ENCODE results near the gene ZBTB7A. TPM values are rescaled to one million over a fixed set of nuclear protein-coding genes. Genes with fewer than 3 reads are reported as not detected.

ZBTB7A gene
- total RNA-seq, 1 experiment from 2014 or later = 27.9 TPM

DNA sequence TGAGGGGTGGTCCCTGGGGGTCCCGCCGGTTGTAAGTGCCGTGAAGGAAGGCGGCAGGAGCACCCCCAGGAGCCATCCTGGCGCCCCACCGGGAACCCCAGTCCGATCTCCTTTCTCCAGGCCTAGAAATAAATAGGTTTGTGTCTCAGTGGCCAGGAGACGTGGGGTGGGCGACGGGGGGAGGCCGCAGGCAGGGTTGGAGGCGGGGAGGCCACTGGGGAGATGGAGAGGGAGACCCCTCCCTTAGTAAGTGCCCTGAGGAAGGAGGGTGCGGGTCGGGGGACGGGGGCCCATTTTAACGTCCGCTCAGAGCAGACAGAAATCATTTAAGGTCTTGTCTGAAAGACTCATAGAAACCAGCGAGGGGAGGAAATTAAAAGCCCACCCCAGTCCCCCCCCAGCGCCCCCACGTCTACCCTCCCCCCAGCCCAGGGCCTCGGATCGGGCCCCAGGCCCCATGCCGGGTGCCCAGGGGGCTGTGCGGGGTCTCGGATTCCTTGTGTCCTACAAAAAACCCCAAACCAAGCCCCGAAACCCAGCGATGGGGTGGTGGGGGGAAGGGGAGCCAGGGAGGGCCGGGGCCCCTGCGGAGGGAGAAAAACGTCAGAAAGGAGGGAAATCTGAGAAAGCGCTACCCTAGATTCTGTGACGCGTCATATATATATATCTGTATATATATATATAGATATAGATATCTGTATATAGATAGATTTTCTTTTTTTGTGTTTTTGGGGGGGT is 19.6 kb downstream of the ZBTB7A start:
- DNase-seq (ENCODE audit: low spot score) = no peak
- no peaks in the 10 kb centered on the region for H3K9me3 Mint-ChIP-seq
- peaks cover 20% of the 10 kb centered on the region for H3K36me3 Mint-ChIP-seq
- peaks cover 9% of the 10 kb centered on the region; the same call in 1 of the 2 replicates for H3K4me1 Mint-ChIP-seq
- TF ChIP-seq GABPB1 (CRISPR knock-in tag; IDR thresholded peaks at IDR 0.05) (no peak), NR2C2 (CRISPR knock-in tag; IDR thresholded peaks at IDR 0.05) (no peak), GTF2I (CRISPR knock-in tag; conservative IDR thresholded peaks at IDR 0.05) (no peak), ZNF263 (CRISPR knock-in tag; IDR thresholded peaks at IDR 0.05; ENCODE audit: low read depth) (no peak), EMX1 (CRISPR knock-in tag; IDR thresholded peaks at IDR 0.05) (no peak), SOX15 (CRISPR knock-in tag; IDR thresholded peaks at IDR 0.05) (no peak)
- TF ChIP-seq, protein P1, sequence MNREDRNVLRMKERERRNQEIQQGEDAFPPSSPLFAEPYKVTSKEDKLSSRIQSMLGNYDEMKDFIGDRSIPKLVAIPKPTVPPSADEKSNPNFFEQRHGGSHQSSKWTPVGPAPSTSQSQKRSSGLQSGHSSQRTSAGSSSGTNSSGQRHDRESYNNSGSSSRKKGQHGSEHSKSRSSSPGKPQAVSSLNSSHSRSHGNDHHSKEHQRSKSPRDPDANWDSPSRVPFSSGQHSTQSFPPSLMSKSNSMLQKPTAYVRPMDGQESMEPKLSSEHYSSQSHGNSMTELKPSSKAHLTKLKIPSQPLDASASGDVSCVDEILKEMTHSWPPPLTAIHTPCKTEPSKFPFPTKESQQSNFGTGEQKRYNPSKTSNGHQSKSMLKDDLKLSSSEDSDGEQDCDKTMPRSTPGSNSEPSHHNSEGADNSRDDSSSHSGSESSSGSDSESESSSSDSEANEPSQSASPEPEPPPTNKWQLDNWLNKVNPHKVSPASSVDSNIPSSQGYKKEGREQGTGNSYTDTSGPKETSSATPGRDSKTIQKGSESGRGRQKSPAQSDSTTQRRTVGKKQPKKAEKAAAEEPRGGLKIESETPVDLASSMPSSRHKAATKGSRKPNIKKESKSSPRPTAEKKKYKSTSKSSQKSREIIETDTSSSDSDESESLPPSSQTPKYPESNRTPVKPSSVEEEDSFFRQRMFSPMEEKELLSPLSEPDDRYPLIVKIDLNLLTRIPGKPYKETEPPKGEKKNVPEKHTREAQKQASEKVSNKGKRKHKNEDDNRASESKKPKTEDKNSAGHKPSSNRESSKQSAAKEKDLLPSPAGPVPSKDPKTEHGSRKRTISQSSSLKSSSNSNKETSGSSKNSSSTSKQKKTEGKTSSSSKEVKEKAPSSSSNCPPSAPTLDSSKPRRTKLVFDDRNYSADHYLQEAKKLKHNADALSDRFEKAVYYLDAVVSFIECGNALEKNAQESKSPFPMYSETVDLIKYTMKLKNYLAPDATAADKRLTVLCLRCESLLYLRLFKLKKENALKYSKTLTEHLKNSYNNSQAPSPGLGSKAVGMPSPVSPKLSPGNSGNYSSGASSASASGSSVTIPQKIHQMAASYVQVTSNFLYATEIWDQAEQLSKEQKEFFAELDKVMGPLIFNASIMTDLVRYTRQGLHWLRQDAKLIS (CRISPR knock-in tag; IDR thresholded peaks at IDR 0.05; ENCODE audit: borderline replicate concordance) = no peak
- TF ChIP-seq, protein P2, sequence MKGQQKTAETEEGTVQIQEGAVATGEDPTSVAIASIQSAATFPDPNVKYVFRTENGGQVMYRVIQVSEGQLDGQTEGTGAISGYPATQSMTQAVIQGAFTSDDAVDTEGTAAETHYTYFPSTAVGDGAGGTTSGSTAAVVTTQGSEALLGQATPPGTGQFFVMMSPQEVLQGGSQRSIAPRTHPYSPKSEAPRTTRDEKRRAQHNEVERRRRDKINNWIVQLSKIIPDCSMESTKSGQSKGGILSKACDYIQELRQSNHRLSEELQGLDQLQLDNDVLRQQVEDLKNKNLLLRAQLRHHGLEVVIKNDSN (CRISPR knock-in tag; IDR thresholded peaks at IDR 0.05) = no peak
- TF ChIP-seq, protein P3, sequence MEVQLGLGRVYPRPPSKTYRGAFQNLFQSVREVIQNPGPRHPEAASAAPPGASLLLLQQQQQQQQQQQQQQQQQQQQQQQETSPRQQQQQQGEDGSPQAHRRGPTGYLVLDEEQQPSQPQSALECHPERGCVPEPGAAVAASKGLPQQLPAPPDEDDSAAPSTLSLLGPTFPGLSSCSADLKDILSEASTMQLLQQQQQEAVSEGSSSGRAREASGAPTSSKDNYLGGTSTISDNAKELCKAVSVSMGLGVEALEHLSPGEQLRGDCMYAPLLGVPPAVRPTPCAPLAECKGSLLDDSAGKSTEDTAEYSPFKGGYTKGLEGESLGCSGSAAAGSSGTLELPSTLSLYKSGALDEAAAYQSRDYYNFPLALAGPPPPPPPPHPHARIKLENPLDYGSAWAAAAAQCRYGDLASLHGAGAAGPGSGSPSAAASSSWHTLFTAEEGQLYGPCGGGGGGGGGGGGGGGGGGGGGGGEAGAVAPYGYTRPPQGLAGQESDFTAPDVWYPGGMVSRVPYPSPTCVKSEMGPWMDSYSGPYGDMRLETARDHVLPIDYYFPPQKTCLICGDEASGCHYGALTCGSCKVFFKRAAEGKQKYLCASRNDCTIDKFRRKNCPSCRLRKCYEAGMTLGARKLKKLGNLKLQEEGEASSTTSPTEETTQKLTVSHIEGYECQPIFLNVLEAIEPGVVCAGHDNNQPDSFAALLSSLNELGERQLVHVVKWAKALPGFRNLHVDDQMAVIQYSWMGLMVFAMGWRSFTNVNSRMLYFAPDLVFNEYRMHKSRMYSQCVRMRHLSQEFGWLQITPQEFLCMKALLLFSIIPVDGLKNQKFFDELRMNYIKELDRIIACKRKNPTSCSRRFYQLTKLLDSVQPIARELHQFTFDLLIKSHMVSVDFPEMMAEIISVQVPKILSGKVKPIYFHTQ (CRISPR knock-in tag; IDR thresholded peaks at IDR 0.05) = no peak
- no peak overlapping the region for H3K27ac Mint-ChIP-seq
- H3K4me3 Mint-ChIP-seq = no peak overlapping the region
- H3K27me3 Mint-ChIP-seq (ENCODE audit: low read depth) = no peaks in the 10 kb centered on the region
- no peak for ATAC-seq
- POLR2A ChIA-PET = no interaction called here
- CTCF ChIA-PET = no interaction called here

DNA sequence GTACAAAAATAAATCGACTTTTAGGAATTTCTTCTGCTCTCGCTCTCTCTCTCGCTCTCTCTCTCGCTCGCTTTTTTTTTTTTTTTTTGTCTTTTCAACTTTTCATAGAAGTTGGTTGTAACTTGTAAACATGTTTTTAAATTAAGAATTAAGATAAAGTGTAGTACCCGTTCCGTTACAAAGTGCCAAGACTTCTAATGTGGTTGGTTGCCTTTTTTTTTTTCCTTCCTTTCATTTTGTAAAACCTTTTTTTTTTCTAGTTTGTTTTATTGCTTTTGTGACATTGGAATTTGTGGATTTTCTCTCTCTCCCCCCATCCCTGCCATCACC is 20.4 kb downstream of the ZBTB7A start:
- ATAC-seq = no peak
- ChIA-PET CTCF (no interaction called here), POLR2A (no interaction called here)
- no peak overlapping the region for H3K4me3 Mint-ChIP-seq
- peaks cover 18% of the 10 kb centered on the region for H3K36me3 Mint-ChIP-seq
- H3K9me3 Mint-ChIP-seq = no peaks in the 10 kb centered on the region
- TF ChIP-seq ZBTB21 (CRISPR knock-in tag; IDR thresholded peaks at IDR 0.05; ENCODE audit: borderline replicate concordance) (no peak), NR2C2 (CRISPR knock-in tag; IDR thresholded peaks at IDR 0.05) (no peak), NFYB (CRISPR knock-in tag; conservative IDR thresholded peaks at IDR 0.05; ENCODE audit: low read depth) (no peak)
- TF ChIP-seq, protein P4, sequence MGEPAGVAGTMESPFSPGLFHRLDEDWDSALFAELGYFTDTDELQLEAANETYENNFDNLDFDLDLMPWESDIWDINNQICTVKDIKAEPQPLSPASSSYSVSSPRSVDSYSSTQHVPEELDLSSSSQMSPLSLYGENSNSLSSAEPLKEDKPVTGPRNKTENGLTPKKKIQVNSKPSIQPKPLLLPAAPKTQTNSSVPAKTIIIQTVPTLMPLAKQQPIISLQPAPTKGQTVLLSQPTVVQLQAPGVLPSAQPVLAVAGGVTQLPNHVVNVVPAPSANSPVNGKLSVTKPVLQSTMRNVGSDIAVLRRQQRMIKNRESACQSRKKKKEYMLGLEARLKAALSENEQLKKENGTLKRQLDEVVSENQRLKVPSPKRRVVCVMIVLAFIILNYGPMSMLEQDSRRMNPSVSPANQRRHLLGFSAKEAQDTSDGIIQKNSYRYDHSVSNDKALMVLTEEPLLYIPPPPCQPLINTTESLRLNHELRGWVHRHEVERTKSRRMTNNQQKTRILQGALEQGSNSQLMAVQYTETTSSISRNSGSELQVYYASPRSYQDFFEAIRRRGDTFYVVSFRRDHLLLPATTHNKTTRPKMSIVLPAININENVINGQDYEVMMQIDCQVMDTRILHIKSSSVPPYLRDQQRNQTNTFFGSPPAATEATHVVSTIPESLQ (CRISPR knock-in tag; IDR thresholded peaks at IDR 0.05) = no peak
- TF ChIP-seq, protein P3 (CRISPR knock-in tag; IDR thresholded peaks at IDR 0.05) = no peak
- TF ChIP-seq, protein P5, sequence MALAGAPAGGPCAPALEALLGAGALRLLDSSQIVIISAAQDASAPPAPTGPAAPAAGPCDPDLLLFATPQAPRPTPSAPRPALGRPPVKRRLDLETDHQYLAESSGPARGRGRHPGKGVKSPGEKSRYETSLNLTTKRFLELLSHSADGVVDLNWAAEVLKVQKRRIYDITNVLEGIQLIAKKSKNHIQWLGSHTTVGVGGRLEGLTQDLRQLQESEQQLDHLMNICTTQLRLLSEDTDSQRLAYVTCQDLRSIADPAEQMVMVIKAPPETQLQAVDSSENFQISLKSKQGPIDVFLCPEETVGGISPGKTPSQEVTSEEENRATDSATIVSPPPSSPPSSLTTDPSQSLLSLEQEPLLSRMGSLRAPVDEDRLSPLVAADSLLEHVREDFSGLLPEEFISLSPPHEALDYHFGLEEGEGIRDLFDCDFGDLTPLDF (CRISPR knock-in tag; IDR thresholded peaks at IDR 0.05) = no peak
- TF ChIP-seq, protein P6, sequence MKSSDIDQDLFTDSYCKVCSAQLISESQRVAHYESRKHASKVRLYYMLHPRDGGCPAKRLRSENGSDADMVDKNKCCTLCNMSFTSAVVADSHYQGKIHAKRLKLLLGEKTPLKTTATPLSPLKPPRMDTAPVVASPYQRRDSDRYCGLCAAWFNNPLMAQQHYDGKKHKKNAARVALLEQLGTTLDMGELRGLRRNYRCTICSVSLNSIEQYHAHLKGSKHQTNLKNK (CRISPR knock-in tag; IDR thresholded peaks at IDR 0.05) = no peak
- H3K4me1 Mint-ChIP-seq = peaks cover 9% of the 10 kb centered on the region; the same call in 1 of the 2 replicates
- H3K27ac Mint-ChIP-seq = no peak overlapping the region
- DNase-seq (ENCODE audit: low spot score) = no peak
- H3K27me3 Mint-ChIP-seq (ENCODE audit: low read depth) = no peaks in the 10 kb centered on the region
